Measurements from ENCODE around the gene NUAK1. TPM values are rescaled to one million over a fixed set of nuclear protein-coding genes. Genes with fewer than 3 reads are reported as not detected.

NUAK1 gene
- total RNA-seq, 1 donor from 2014 or later: 38.6 TPM

- ATAC-seq (no peak), DNase-seq (ENCODE audit: low spot score) (no peak)
- intact Hi-C loops (cut with DNase I): no loop called here
Observed at GRCh38 chr12:106074706-106075392, 63.9 kb downstream of the NUAK1 start.

GRCh38 chr12:106074361-106074705 is 64.4 kb downstream of the NUAK1 start:
- ATAC-seq: no peak
- intact Hi-C loops (cut with DNase I): no loop called here
- DNase-seq (ENCODE audit: low spot score): no peak

DNA sequence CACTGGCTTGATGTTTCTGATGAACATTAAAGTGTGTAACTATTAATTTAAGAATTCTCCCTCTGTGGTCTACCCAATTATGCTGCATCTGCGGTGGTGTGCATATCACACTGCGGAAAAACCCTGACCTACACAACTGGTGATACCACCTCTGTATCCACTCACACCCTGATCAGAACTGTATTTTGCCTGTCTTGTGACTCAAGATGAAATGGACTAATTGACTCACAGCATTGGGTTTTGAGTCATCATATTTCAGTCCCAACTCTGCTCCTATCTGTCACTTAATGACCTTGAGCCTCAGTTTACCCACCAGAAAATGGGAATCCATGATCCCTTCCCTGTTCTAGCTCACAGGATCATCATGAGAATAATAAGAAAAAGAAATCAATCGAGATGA is 65.6 kb downstream of the NUAK1 start:
- intact Hi-C loops (cut with DNase I): no loop called here
- ATAC-seq (no peak), DNase-seq (ENCODE audit: low spot score) (no peak)

GRCh38 chr12:106072751-106073150 is 66.0 kb downstream of the NUAK1 start:
- no peak for ATAC-seq
- DNase-seq (ENCODE audit: low spot score): no peak
- intact Hi-C loops (cut with DNase I): no loop called here

- ATAC-seq: peak; percentile 63
- no peak for DNase-seq (ENCODE audit: low spot score)
- intact Hi-C loops (cut with DNase I): no loop called here
Observed at GRCh38 chr12:106071686-106072085, 67.1 kb downstream of the NUAK1 start.

- no peak for DNase-seq (ENCODE audit: low spot score)
- ATAC-seq: no peak
- intact Hi-C loops (cut with DNase I): no loop called here
Observed at GRCh38 chr12:106070611-106071010, 68.1 kb downstream of the NUAK1 start.

DNA sequence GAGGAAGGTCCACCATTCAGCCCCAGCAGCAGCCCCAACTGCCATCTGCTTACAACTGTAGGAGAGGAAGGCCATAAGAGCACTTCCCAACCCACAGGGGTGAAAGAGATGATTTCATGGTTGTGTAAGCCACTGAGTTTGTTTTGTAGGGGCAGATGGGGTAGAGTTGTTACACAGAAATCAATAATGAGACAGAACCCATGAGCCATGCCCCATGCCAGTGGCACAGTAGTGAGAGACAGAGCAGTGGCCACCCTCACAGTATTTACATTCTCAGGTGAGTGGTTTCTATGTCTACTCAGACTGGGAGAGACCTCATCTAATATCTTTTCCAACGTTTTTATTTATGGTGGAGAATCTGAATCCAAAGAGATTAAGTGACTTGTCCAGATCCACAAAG is 68.6 kb downstream of the NUAK1 start:
- intact Hi-C loops (cut with DNase I): no loop called here
- DNase-seq (ENCODE audit: low spot score) (no peak), ATAC-seq (no peak)

- intact Hi-C loops (cut with DNase I): no loop called here
- DNase-seq (ENCODE audit: low spot score): no peak
- no peak for ATAC-seq
Observed at GRCh38 chr12:106068296-106068695, 70.5 kb downstream of the NUAK1 start.

DNA sequence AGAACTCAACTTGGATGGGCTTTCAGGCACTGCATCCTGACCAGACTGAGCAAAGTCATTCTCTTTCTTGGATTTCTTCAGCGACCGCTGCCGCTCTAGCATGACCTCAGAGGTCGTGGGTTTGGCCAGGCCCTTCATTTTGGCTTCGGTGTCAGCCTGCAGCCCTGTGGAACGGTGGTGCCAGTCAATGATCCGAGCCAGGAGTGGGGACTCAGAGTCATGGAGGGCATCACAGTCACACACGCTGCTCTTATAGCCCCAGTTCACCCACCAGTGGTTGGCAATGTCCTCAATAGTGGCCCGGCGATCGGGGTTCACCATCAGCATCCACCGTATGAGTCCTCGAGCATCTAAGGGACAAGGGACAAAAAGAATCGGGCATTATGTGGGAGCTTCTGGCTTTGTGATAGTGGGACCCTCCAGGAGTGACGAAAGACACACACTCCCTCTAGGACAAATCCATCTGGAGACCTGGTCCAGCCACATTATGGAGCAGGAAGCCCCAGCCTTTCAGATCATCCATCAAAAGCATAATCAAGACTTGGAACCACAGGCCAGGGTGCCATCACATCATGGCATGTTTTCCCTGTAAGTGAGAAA is 71.0 kb downstream of the NUAK1 start:
- intact Hi-C loops (cut with DNase I): no loop called here
- ATAC-seq (no peak), DNase-seq (ENCODE audit: low spot score) (no peak)

- intact Hi-C loops (cut with DNase I): no loop called here
- ATAC-seq: no peak
- no peak for DNase-seq (ENCODE audit: low spot score)
Observed at GRCh38 chr12:106066726-106067325, 71.9 kb downstream of the NUAK1 start.

DNA sequence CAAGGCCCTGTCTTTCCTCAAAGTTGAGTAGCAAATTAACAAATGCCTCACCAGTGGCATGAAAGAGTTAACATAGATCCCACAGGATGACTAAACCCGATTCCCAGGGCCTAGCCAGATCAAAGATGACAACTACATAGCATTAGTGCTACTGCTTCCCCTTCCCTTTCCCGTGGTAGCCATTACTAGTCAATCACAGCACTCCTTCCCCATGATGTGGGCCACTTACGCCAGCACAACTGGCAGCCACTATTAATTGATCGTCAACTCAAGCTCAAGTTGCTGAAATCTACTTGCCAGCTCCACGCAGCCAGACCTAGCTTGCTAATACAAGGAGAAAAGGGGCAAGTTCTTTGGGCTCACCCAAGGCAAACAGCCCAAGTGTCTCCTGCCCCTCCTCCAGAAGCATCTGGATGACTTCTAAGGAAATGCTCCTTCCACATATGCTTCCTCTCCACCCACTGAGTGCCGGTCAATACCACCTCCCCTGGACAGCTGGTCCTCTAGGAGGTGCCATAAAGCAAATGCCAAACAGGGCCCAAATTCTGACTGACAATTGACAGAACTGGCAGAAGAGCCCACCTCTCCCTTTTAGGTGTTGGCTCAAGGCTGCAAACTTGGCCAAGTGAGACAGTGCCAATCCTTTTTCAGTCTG is 72.6 kb downstream of the NUAK1 start:
- no peak for DNase-seq (ENCODE audit: low spot score)
- ATAC-seq: no peak
- intact Hi-C loops (cut with DNase I): no loop called here

DNA sequence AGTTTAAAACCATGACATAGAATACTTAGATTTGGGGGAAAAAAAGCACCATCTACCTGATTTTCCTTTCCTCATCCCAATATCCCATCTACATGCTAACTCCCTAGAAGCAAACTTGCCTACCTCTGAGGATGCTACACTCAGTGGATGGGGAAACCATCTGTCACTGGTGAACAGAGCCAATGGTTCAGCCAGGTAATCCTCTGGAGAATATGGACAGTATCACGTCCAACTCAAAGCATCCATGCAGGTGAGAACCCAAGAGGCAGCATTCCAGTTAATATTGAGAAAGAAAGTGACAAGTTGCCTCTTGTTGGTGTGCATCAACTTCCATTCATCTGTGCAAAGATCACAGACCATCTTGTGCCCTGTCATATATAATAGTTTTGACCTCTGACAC is 73.2 kb downstream of the NUAK1 start:
- no peak for ATAC-seq
- no peak for DNase-seq (ENCODE audit: low spot score)
- intact Hi-C loops (cut with DNase I): no loop called here

DNA sequence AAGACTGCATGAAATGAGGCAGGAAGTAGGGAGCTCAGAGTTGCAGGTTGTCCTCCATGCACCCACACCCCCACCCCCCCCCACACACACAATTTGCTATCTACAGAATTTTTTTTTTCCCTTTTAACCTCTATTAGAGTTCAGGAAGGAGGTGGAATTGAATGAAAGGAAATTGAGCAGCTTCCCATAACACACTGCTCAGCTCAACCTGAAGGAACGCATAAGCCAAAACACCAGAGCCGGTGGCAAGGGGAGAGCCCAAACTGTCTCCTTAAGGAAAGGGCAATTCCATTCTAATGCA is 74.1 kb downstream of the NUAK1 start:
- ATAC-seq: no peak
- intact Hi-C loops (cut with DNase I): no loop called here
- DNase-seq (ENCODE audit: low spot score): no peak

DNA sequence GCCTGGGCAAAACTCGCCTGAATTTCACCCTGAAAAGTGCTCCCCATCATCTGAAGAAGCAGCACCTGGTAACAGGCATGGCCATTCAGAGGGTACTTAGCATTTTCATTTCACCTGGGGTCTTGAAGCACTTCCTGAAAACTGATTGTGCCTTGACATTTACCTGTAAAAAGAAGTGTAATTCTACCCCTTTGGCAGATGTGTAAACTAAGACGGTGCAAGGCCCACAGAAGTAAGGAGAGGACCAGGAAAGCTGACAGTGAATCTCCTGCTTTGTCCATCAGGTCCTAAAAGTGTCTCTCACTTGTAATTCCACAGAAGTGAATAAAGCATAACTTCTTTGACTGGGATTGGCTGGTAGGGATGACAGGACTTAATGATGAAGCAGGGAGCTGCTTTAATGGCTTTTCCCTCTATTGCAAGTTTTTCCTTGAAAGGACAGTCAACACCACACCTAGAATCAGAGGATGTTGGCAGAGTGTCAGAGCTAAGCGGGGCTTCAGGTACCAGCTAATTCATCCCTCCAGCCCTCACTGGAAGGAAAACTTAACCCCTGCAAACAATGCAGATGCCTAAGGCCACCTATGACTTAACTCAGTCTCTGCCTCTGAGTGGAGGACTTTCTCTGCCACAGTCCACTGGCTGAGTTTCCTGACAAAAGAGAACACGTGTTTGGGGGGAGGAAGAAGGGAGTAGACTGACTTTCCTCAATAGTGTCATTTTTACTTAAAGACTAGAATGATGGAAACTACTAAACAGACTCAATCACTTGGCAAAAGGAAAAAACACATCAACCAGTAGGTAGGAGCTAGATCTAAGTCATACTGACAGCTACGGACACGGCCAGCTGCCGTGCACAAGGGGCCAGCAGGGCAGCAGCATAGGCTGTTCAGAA is 74.7 kb downstream of the NUAK1 start:
- no peak for DNase-seq (ENCODE audit: low spot score)
- intact Hi-C loops (cut with DNase I): no loop called here
- ATAC-seq: no peak

GRCh38 chr12:106062693-106063092 is 76.1 kb downstream of the NUAK1 start:
- intact Hi-C loops (cut with DNase I): no loop called here
- ATAC-seq: no peak
- no peak for DNase-seq (ENCODE audit: low spot score)

DNA sequence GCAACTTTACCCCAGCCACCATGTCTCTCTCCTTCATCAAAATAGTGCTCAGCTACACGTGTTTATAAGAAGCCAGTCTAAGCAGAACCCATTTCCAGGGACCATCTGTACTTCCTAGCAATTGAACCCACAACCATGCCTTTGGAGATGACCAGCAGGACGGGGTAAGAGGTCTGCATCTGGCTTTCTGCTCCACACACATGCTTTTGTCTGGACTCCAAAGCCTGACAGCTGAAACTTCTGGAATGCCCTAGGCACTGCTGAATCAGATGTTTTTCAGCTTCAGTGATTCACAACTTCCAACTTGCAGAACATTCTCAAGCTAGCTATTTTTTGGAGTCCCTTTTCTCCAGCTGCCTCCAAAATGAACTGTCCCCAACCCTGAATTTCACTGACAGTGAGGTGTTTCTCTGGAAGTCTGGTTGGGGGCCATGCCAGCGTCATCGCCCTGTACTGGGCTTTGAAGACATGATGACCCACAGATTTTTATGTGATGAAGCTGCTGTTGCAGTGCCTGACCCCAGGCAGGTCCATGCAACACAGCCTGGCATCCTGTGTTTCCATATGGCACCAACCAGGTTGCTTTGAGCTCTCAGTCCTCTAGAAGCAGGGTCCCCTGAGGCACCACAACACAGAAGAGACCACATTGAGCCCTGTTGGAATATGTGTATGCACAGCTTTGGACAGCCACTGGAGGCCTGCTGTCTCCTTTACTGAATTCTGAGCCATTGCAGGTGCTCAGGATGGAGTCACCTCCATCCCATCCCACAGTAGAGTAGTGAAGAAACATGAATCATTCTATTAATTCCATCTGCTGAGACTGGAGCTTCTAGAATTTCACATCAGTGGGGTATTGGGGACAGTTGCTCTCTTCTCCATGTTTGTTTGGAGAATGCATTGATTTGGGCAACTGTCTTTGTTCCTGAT is 80.2 kb downstream of the NUAK1 start:
- intact Hi-C loops (cut with DNase I): no loop called here
- ATAC-seq (no peak), DNase-seq (ENCODE audit: low spot score) (no peak)

- ATAC-seq (no peak), DNase-seq (ENCODE audit: low spot score) (no peak)
- intact Hi-C loops (cut with DNase I): no loop called here
Observed at GRCh38 chr12:106054049-106054448, 84.7 kb downstream of the NUAK1 start.

- DNase-seq (ENCODE audit: low spot score): no peak
- intact Hi-C loops (cut with DNase I): no loop called here
- ATAC-seq: no peak
Observed at GRCh38 chr12:106051853-106052531, 86.8 kb downstream of the NUAK1 start.

All from sciatic nerve (tissue), 2 donors.